Uterus (tissue), 4 donors: ENCODE data around the gene OR8H2. TPM values are rescaled to one million over a fixed set of nuclear protein-coding genes. Genes with fewer than 3 reads are reported as not detected.

ENCODE experiments used
- DNase-seq, 2 donors: peaks; one replicate each; pipeline ENCODE4 v3.0.0-alpha.2; 2019 to 2020
- H3K27ac ChIP-seq, 2 donors: fragments of 200-600 bp; sonication (generic); 1 replicate in 1 of 2; 2 replicates in 1 of 2; pipeline ENCODE4 v1.5.1; 2016 to 2018
- H3K27me3 ChIP-seq, 2 donors: fragments of 200-600 bp; sonication (generic); one replicate each; pipeline ENCODE4 v1.5.1; 2018 to 2019; ENCODE audit warnings: control low read depth in 1 of 2
- H3K36me3 ChIP-seq, 2 donors: fragments of 200-600 bp; sonication (generic); one replicate each; pipeline ENCODE4 v1.5.1; 2019; ENCODE audit warnings: control low read depth in 1 of 2
- H3K4me1 ChIP-seq, 2 donors: fragments of 200-600 bp; sonication (generic); one replicate each; pipeline ENCODE4 v1.5.1; 2018 to 2019; ENCODE audit warnings: control low read depth in 1 of 2
- H3K4me3 ChIP-seq, 2 donors: fragments of 200-600 bp; sonication (generic); 1 replicate in 1 of 2; 2 replicates in 1 of 2; pipeline ENCODE4 v1.5.1; 2018 to 2019; ENCODE audit warnings: mild to moderate bottlenecking in 1 of 2
- H3K9me3 ChIP-seq, 2 donors: fragments of 200-600 bp; sonication (generic); one replicate each; pipeline ENCODE4 v1.5.1; 2019; ENCODE audit warnings: control low read depth in 1 of 2
- CTCF ChIP-seq, 4 experiments: fragments of 200-600 bp in 2 of 4; fragments of 450-650 bp in 2 of 4; sonication (generic) in 2 of 4; IDR thresholded peaks; one replicate each; pipeline ENCODE4 v1.5.1; 2016 to 2019; ENCODE audit warnings: antibody characterized with exemption in 4 of 4, mild to moderate bottlenecking in 2 of 4, moderate library complexity in 1 of 4
- POLR2A ChIP-seq, 2 donors: fragments of 450-650 bp; IDR thresholded peaks; one replicate each; pipeline ENCODE4 v1.6.1; 2016; ENCODE audit warnings: antibody characterized with exemption in 2 of 2, mild to moderate bottlenecking in 1 of 2, moderate library complexity in 1 of 2
- intact Hi-C: fragments of 100-400 bp; cut with DNase I; formaldehyde crosslinking; loops from one replicate; pipeline ENCODE4 v1.15.1; 2023; ENCODE audit warnings: low total_unique reads
- small RNA-seq: library from RNA; depleted of rRNA; stranded (forward); fragments of <200 nt; gene quantifications from one replicate; pipeline ENCODE3, GENCODE V24; 2016
- total RNA-seq, 4 donors: library from RNA; depleted of rRNA in 3 of 4; stranded (reverse); fragments of >200 nt in 3 of 4; gene quantifications; one replicate each; pipeline versions ENCODE4 v1.1.0 to v1.2.4, GENCODE V29; 2014 to 2023
- donor health status: DM: yes; HTN: yes; CAD: no.

Gene OR8H2
- total RNA-seq, 4 donors from 2014 or later, result not detected

DNA sequence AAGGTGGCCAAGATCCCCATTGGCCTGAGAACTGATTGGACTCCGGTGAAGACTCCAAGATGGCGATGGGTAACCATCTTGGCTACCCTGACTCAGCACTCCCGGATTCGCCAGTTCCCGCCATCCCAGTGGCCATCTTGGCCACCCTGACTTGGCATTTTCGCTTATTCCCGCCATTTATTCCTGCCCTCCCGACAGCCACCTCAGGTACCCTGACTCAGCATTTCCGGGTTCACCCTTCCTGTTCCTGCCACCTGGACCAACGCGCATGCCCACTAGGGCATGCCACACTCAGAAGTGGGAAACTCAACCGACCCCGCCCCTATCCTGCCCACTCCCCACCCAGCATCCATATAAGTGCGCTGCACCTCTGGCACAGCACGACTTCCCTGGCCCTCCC, 48.8 kb downstream of the OR8H2 start:
- Histone ChIP-seq H3K9me3 (no peaks in the 10 kb centered on the region), H3K4me1 (no peaks in the 10 kb centered on the region), H3K27ac (no peak overlapping the region), H3K27me3 (no peaks in the 10 kb centered on the region), H3K4me3 (no peak overlapping the region), H3K36me3 (no peaks in the 10 kb centered on the region)
- TF ChIP-seq CTCF (IDR thresholded peaks at IDR 0.05), result no peak
- no peak for TF ChIP-seq POLR2A (IDR thresholded peaks at IDR 0.05)
- intact Hi-C loops, result no loop called here
- no peak for DNase-seq

Small RNA genes lying within 50 kb of the gene (small RNA-seq; reads per million reads assigned to genes)
- not detected for gene OR8I4P

Other genes starting within 250 kb of the OR8H2 start
- not detected for gene TRIM51, start 220.4 kb upstream of the OR8H2 start, total RNA-seq
- not detected for gene OR5W2, start 189.1 kb upstream of the OR8H2 start, total RNA-seq
- gene OR5I1, start 167.3 kb upstream of the OR8H2 start, total RNA-seq, result not detected
- not detected for gene OR10AG1, start 133.7 kb upstream of the OR8H2 start, total RNA-seq
- not detected for gene OR5F1, start 109.1 kb upstream of the OR8H2 start, total RNA-seq
- not detected for gene OR5AS1, start 76.0 kb upstream of the OR8H2 start, total RNA-seq
- not detected for gene OR8I2, start 10.4 kb upstream of the OR8H2 start, total RNA-seq
- not detected for gene OR8H3, start 18.7 kb downstream of the OR8H2 start, total RNA-seq
- not detected for gene OR8J3, start 36.5 kb downstream of the OR8H2 start, total RNA-seq
- gene OR8K5, start 56.6 kb downstream of the OR8H2 start, total RNA-seq, result not detected
- gene OR5J2, start 72.9 kb downstream of the OR8H2 start, total RNA-seq, result not detected
- gene OR5T2, start 130.6 kb downstream of the OR8H2 start, total RNA-seq, result not detected
- gene OR5T3, start 148.6 kb downstream of the OR8H2 start, total RNA-seq, result not detected
- not detected for gene OR5T1, start 170.5 kb downstream of the OR8H2 start, total RNA-seq
- gene OR8H1, start 188.6 kb downstream of the OR8H2 start, total RNA-seq, result not detected
- gene OR8K3, start 211.5 kb downstream of the OR8H2 start, total RNA-seq, result not detected
- gene OR8K1, start 242.4 kb downstream of the OR8H2 start, total RNA-seq, result not detected